ENCODE measurements around the gene SLC2A10. TPM values are rescaled to one million over a fixed set of nuclear protein-coding genes. Genes with fewer than 3 reads are reported as not detected.

Gene SLC2A10
- total RNA-seq, 1 experiment from 2014 or later = 0.05 TPM

DNA sequence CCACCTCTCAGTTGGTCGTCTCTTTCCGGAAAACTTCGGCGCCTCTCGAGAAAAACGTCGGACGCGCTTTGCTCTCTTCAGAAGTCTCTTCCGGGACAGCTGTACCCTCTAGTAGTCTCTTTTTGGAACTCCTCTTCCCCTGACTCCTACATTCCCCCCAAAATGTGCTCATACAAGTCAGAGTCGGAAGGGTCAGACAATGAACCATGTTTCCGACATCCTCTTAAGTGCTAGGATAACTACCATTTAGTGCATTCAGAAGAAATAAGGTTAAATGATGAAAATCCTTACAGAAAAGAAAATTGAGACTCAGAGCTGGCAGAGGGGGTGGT, 19.7 kb upstream of the SLC2A10 start (continued):
- TF ChIP-seq, protein P1, sequence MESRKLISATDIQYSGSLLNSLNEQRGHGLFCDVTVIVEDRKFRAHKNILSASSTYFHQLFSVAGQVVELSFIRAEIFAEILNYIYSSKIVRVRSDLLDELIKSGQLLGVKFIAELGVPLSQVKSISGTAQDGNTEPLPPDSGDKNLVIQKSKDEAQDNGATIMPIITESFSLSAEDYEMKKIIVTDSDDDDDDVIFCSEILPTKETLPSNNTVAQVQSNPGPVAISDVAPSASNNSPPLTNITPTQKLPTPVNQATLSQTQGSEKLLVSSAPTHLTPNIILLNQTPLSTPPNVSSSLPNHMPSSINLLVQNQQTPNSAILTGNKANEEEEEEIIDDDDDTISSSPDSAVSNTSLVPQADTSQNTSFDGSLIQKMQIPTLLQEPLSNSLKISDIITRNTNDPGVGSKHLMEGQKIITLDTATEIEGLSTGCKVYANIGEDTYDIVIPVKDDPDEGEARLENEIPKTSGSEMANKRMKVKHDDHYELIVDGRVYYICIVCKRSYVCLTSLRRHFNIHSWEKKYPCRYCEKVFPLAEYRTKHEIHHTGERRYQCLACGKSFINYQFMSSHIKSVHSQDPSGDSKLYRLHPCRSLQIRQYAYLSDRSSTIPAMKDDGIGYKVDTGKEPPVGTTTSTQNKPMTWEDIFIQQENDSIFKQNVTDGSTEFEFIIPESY (IDR thresholded peaks at IDR 0.05; ENCODE audit: extremely low read depth, insufficient replicate concordance, low read length) = no peak
- TF ChIP-seq TCF7L2 (IDR thresholded peaks at IDR 0.05; ENCODE audit: borderline replicate concordance, extremely low read depth, insufficient read depth, insufficient read length) = no peak

DNA sequence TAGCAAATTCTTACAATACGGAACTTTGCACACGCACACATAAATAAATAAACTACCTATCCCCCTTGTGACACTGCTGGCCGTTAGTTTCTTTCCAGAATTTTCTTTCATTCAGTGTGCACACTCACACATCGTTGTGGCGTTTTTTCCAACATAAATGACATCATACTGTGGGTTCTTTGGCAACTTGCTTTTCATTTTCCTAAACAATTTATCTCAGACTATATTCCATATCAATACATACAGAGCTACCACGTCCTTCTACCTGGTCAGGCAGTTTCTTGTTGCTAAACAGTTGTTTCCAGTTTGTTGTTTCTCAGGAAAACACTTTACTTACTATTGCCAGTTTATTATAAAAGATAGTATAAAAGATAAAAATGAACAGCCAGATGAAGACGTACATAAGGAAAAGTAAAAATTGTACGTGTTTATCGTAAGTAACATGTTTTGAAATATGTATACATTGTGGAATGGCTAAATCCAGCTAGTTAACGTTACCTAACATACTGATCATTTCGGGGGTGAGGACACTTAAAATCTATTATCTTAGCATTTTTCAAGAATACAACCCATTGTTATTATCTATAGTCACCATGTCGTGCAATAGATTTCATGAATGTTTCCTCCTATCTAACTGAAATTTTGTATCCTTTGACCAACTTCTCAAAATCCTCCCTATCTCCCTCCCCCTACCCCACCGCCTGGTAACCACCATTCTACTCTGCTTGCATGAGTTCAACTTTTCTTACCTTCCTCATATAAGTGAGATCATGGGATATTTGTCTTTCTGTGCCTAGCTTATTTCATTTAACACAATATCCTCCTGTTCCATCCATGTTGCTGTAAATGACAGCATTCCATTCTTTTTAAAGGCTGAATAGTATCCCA, 19.0 kb upstream of the SLC2A10 start:
- DNase-seq (ENCODE audit: low read depth, low spot score) (no peak), ATAC-seq (no peak)
- Histone ChIP-seq H2AFZ (ENCODE audit: low read depth, low read length, poor library complexity, severe bottlenecking) (no peak overlapping the region), H3K4me3 (replicated peaks in 1 of 2; ENCODE audit: low read depth in 1 of 2, low read length in 2 of 2) (peak overlapping the region; percentile 48 to 57), H3K4me1 (ENCODE audit: control insufficient read depth in 1 of 2, insufficient read depth in 2 of 2, low read length in 2 of 2) (peaks cover 13 to 20% of the 10 kb centered on the region in 2 experiments), H3K79me2 (ENCODE audit: insufficient read depth, low read length) (peaks cover 34% of the 10 kb centered on the region), H3K4me2 (ENCODE audit: low read length) (peak overlapping the region; percentile 77), H4K20me1 (ENCODE audit: insufficient read depth) (no peaks in the 10 kb centered on the region), H3K9me2 (ENCODE audit: insufficient read depth) (no peaks in the 10 kb centered on the region), H3K9me3 (ENCODE audit: control insufficient read depth in 1 of 2, insufficient read depth in 1 of 2, low read depth in 1 of 2, low read length in 2 of 2) (no peaks in the 10 kb centered on the region; a peak in 1 of 4 replicates), H3K27me3 (ENCODE audit: insufficient read depth, low read length) (no peaks in the 10 kb centered on the region), H3K27ac (ENCODE audit: low read depth, low read length) (no peak overlapping the region), H3K36me3 (ENCODE audit: control insufficient read depth in 1 of 2, insufficient read depth in 2 of 2, low read length in 2 of 2) (peaks cover 9 to 13% of the 10 kb centered on the region in 2 experiments; a peak in 3 of 4 replicates), H3K9ac (ENCODE audit: low read length) (peak overlapping the region; percentile 54)
- no TSS peak for BruUV-seq (replicated peaks)
- ChIA-PET CTCF (interaction anchor here (1.2 to 1.6 kb wide), 3 partner anchors 9 to 62 kb away, joined by 3 to 6 read pairs (median 5); no protein-coding TSS in a partner anchor), POLR2A (no interaction called here), RAD21 (ENCODE audit: low non-redundant PET in 1 of 2, low total read pairs in 2 of 2, uncharacterized antibody in 2 of 2, unreplicated experiment in 2 of 2) (no interaction called here)
- intact Hi-C loops (cut with micrococcal nuclease) = no loop called here
- TF ChIP-seq FOSL1 (IDR thresholded peaks at IDR 0.05; ENCODE audit: low read depth) (no peak), ZNF274 (IDR thresholded peaks at IDR 0.05; ENCODE audit: low read depth, low read length) (no peak), ZFX (IDR thresholded peaks at IDR 0.05) (no peak), SRF (IDR thresholded peaks at IDR 0.05; ENCODE audit: low read depth) (no peak), ELF1 (IDR thresholded peaks at IDR 0.05; ENCODE audit: borderline replicate concordance, low read depth) (no peak), CEBPB (IDR thresholded peaks at IDR 0.05; ENCODE audit: low read depth) (no peak), POLR2A (IDR thresholded peaks at IDR 0.05; ENCODE audit: borderline replicate concordance, extremely low read depth, insufficient read depth, insufficient read length) (no peak), EZH2 (IDR thresholded peaks at IDR 0.05) (no peak), JUND (IDR thresholded peaks at IDR 0.05) (no peak), SIN3A (IDR thresholded peaks at IDR 0.05; ENCODE audit: low read depth) (no peak), YY1 (IDR thresholded peaks at IDR 0.05; ENCODE audit: extremely low read depth, insufficient replicate concordance, low read depth, low read length) (no peak), EZH2phosphoT487 (IDR thresholded peaks at IDR 0.05; ENCODE audit: borderline replicate concordance) (no peak), POLR2AphosphoS5 (IDR thresholded peaks at IDR 0.05; ENCODE audit: low read depth, low read length) (no peak)
- TF ChIP-seq, protein P1 (IDR thresholded peaks at IDR 0.05; ENCODE audit: extremely low read depth, insufficient replicate concordance, low read length) = no peak
- TF ChIP-seq, protein P2, sequence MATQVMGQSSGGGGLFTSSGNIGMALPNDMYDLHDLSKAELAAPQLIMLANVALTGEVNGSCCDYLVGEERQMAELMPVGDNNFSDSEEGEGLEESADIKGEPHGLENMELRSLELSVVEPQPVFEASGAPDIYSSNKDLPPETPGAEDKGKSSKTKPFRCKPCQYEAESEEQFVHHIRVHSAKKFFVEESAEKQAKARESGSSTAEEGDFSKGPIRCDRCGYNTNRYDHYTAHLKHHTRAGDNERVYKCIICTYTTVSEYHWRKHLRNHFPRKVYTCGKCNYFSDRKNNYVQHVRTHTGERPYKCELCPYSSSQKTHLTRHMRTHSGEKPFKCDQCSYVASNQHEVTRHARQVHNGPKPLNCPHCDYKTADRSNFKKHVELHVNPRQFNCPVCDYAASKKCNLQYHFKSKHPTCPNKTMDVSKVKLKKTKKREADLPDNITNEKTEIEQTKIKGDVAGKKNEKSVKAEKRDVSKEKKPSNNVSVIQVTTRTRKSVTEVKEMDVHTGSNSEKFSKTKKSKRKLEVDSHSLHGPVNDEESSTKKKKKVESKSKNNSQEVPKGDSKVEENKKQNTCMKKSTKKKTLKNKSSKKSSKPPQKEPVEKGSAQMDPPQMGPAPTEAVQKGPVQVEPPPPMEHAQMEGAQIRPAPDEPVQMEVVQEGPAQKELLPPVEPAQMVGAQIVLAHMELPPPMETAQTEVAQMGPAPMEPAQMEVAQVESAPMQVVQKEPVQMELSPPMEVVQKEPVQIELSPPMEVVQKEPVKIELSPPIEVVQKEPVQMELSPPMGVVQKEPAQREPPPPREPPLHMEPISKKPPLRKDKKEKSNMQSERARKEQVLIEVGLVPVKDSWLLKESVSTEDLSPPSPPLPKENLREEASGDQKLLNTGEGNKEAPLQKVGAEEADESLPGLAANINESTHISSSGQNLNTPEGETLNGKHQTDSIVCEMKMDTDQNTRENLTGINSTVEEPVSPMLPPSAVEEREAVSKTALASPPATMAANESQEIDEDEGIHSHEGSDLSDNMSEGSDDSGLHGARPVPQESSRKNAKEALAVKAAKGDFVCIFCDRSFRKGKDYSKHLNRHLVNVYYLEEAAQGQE (IDR thresholded peaks at IDR 0.05; ENCODE audit: low read depth) = no peak
- TF ChIP-seq, protein P3, sequence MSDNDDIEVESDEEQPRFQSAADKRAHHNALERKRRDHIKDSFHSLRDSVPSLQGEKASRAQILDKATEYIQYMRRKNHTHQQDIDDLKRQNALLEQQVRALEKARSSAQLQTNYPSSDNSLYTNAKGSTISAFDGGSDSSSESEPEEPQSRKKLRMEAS (IDR thresholded peaks at IDR 0.05) = no peak
